Activated T-helper 1 cell treated with anti-CD3 and anti-CD28 coated beads, Interleukin-2, amount 50 U/mL, for 16 hours (primary cell): ENCODE results near the gene GNL3.

ENCODE experiments used
- DNase-seq, 2 donors: peaks; one replicate each; pipeline ENCODE4 v3.0.0-alpha.2; 2020; ENCODE audit warnings: low read depth in 1 of 2, low spot score in 1 of 2

GNL3 gene

DNA sequence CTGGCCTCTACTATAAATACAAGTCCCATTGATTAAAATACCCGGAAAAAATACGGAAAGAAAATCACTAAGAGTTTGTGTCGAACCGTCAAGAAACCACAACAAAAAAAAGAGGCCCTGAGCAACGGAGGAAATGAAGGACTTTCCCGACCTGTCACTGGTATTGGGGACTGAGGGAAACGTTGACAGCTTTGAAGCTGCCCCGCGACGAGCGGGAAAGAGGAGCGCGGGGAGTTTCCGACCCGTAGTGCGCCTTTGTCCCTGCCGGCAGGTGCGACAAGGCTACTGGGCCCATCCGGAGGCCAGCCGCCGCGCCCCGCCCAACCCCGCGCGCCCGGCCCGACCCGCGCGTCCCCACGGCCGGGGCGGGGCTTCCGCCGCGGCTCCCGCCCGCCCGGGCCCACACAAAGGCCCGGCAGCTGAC is 535 bp upstream of the GNL3 start:
- DNase-seq, result peak; percentile 36 to 72

DNA sequence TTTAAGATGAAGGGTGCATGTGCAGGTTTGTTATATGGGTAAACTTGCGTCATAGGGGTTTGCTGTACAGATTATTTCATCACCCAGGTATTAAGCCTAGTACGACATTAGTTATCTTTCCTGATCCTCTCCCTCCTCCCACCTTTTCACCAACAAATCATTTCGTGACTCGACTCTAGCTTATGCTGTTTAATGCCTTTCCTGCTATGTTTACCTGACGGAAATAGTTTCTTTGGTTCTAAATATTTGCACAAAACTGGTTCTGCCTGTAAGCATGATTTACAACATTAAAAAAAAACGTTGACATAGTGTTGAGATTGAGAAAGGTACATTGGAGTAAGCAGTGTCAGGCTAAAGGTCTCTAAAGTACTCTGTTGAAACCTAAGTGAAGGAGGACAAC is 2.4 kb downstream of the GNL3 start:
- no peak for DNase-seq

DNA sequence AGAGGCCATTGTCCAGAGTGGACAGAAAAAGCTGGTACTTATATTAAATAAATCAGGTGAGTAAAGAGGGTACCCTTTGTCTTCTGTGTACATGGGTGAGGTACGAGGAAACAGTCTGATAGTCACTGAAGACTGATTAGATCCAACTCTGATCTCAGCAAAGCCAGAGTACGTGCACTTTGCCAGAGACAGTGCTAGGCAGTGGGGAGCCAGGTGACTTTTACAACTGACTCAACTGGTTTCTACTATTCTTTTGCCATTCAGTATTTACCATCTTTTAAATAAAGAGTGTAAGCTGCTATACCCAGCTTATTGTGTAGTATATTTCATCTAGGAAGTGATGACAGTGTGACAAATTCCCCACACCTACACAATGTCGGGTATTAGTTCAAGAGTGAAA is 3.3 kb downstream of the GNL3 start:
- DNase-seq, result no peak

DNA sequence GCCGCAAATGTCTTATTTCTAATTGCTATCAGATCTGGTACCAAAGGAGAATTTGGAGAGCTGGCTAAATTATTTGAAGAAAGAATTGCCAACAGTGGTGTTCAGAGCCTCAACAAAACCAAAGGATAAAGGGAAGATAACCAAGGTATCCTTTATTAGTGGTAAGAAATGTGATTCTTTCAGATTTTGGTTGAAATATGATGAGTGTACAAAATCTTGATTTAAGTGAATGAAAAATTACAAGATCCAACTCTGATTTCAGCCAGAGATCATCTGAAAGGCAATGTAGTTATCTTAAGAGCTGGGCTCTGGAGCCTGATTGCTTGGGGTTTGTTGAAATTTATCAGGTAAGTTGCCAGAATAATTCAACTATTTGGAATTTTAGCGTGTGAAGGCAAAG is 4.7 kb downstream of the GNL3 start:
- no peak for DNase-seq

DNA sequence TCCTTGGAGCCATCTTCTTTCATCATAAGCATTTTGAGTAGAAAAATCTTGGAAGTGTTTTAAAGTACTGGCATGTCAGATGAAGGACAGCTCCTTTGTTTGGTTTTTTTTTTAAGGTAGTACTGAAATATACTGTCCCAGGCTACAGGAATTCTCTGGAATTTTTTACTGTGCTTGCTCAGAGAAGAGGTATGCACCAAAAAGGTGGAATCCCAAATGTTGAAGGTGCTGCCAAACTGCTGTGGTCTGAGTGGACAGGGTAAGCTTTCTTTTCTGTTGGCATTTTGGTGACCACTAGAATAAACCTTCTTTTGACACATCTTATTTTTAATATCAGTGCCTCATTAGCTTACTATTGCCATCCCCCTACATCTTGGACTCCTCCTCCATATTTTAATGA is 7.2 kb downstream of the GNL3 start:
- DNase-seq, result no peak

DNA sequence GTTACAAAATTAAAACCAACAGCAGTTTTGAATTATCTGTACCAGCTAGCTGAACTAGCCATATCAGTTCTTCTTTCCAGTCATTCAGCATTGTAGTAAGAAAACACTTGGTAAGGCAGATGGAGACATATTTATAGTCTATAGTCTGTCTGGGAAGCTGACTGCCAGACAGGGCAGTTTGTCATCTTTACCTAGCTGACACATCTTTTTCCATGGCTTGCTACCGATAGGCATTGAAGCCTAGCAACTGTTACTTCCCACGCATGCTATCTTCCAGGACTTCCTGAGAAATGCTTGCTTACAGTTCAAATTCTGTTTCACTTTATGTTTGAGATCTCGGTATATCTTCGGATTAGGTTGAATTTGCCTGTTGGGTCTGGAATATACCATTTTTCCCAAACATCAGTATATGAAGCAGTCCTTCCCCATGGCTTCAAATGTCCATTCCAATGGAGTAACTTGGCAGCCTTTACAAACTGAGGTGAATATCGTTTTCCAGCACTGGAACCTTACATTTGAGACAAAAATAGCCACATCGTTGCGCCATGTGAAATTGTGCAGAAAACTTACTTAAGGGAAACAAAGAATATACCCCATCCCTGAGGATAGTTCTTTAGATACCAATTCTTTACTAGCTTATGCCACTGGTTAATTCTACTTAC is 8.8 kb downstream of the GNL3 start:
- DNase-seq, result no peak

DNA sequence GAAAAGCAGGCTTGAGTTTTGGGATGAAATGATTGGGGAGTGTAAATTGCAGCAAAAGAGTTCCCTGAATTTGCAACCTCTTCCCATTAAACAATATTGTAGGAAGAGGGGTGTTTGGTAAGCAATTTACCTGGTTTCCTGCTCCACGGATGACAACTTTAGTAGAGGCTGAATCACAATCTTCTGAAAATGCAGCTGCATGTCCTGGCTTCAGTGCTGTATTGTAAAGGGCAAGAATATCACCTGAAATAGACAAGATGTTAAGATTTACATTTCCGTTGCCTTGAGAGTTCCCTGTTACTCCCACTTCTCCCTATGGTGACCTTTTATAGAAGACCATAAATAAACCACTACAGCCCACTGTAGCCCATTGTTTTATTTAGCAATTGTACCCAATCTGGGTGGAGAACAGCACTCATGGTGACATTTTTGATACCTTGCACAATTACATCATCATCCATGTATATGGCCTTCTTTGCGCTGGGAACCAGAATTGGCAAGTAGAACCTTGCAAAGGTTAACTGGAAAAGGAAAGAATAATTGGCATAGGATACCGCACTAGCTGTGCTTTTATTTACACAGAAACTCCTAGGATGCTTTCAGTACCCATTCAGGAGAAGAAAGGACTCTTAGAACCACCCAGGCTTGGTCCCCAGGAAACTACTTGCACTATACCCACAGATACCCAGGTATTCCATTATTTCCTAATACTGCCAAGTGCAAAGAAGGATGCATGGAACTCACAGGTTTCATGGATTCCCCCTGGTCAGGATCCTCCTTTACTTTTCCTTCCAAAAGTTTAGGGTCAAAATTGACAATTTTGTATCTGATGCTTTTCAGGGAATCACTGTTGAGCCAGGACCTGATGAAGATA is 10.2 kb downstream of the GNL3 start:
- DNase-seq, result no peak

DNA sequence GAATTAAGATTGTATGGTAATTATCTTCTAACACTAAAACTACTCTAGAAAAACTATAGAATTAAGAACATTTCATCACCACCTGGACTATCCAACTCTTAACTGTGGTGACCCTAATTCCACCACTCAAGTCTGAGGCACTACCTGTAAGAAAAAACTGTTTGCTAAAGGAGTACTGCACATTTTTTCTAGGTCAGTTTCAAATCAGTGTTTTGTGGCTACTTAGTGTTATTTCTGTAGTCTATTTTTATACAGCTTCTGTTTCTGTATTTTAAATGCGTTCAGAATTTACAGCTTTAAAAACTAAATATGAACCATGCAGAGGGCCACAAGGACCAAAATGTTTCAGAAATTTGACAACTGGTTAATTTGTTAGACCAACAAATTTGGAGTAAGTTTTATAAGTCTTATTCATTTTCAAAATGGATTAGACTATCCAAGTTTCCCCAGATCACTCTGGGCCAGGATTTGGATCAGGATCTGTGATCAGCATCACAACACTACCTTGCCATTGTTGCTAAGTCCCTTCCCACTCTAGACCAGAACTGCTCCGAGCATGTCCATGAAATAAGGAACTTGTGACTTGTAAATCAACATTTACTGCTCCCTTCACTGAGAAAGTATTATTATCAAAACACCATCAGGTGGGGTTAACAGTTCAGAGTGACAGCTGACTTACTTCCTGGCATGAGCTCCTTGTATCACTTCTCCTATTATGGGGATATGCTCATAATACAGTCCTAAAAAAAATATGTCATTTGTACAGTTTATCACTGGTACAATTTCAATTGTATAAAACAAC is 11.2 kb downstream of the GNL3 start:
- DNase-seq, result no peak

DNA sequence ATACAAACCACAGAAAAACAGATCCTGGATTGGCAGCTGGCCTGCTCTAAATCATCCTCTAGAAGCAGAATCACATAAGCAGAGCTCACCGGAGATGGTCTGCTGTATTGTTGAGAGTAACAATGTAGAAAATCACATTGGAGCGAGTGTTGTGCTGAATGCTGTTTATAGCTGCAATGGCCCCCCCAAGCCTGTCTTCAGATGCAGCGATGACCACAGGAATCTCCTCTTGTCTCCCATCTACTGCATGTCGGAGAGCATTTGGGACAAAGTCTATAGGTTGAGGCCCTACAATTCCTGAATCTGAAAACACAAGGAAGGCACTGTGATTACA is 11.8 kb downstream of the GNL3 start:
- DNase-seq, result no peak

DNA sequence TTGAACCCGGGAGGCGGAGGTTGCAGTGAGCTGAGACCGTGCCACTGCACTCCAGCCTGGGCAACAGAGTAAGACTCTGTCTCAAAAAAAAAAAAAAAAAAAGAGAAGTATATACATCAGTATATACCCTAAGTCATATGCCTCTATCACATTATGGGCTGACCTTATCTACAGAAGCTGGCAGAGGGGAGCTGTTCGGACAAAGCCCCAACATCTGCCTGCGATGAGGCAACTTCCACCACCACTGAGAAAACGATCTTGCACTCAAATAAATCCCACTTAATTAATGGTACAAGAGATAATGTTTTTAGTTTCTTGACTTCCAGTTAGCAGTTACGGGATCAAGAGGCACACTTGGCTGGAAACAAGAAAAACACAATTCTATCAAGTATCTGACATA is 17.5 kb downstream of the GNL3 start:
- DNase-seq, result no peak

DNA sequence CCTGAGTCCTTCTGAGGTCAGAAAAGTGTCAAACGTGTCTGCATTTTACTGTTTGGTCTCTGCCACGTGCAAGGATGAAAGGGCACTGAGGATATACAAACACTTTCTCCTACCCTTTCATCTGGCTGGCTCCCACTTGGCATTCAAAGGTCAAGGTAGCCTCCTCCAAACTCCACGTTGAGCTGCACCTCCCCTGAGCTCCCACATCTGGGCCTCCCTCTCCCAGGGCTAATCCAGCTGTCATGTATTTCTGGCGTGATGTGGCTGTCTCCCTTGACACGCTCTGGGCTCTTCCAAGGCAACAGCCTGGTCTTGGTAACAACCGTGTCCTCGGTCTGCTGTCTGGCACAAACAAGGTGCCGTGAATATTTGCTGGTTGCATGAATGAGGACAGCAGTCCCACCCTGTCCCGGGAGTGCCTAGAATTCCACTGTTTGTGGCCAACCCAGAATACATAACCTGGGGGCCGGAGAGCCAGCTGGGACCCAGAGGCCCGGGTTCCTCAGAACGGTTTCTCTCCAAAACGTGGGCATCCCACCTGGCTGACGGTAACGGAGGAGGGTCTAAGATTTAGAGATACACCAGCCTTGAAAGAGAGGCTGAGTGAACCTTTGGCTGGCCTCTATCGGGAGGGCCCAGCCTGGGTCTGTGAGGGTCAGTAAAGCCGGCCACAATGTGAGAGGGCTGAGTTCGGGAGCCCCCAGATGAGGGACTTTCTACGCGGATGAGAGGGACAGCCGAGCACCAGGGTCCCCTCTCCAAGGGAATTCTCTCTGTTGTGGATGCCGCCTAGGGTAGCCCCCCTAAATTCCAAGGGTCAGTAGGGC is 19.0 kb downstream of the GNL3 start:
- no peak for DNase-seq

DNA sequence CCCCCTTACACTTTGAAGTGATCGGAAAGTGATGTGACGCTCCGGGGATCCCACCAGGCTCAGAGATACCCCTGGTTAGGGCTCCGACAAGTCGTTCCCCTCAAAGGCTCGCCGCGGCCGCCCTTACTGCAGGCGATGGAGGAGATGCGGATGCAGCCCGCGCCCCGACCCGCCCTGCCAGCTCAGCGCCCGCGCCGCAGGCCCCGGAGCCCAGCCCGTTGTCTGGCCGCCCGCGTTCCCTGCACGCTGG is 19.5 kb downstream of the GNL3 start:
- no peak for DNase-seq

DNA sequence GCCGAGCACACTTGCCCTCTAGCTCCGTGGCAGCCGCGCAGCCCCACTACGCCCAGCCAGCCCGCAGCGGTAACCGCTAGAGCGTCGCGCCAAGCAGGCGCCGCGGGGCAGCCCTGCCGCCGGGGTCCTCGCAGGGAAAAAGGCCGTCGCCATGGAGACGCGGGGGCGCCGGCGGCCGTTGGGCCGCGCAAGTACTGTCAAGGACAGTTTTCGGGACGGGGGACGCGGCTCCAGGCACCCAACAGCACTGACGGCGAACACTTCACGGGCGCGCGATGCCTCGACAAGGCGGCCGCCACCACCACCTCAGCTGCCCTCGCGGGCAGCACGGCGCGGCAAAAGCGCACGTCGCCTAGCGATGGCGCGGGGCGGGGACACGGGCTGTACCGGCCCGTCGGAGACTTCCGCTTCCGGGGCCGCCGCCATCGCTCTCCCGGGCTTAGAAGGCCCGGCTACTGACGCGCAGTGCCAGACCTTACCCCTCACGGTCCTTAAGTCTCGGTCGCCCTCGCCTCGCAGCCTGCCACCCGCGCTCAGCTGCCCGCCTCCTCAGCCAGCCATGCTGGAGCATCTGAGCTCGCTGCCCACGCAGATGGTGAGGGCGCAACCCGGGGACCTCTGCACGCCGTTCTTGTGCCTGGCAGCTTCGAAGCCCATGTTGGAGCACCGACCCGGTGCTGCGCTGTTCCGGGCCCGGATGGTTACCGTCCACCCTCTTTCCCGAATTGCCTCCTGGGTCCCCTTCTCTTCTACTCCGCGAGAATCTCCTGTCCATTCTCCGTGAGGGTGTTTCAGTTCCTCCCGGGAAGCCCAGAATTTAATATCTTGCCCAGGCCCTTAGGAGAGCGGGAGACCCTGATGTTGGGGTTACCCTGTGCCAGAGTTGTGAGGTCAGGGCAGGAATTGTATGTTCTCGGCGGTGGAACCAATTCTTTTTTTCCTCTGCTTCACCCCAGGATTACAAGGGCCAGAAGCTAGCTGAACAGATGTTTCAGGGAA is 20.2 kb downstream of the GNL3 start, which contains the start of the genes GLT8D1 and SPCS1:
GLT8D1 (minus strand) TSS at position 104 of the 999 bp plus-strand sequence. CDS start 5,331 bp downstream, outside the sequence.
SPCS1 (plus strand) TSS at position 419 of the 999 bp plus-strand sequence; CDS start at position 560, 141 bp downstream.
- DNase-seq, result peak; percentile 65 to 74

DNA sequence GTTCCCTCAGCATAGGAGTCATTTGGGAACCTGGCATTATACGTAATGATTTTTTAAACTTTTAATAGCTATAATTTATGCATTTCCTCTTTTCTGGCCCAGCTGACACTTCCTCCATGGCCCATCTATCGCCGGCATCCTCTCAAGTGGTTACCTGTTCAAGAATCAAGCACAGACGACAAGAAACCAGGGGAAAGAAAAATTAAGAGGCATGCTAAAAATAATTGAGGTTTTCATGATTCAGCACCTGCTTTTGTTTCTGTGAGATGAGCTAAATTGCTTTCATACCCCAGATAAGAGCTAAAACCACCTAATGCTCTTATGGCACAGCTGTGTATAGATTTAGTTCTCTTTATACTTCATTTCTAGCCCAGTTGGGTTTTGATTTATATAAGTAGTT is 21.8 kb downstream of the GNL3 start:
- DNase-seq, result no peak

DNA sequence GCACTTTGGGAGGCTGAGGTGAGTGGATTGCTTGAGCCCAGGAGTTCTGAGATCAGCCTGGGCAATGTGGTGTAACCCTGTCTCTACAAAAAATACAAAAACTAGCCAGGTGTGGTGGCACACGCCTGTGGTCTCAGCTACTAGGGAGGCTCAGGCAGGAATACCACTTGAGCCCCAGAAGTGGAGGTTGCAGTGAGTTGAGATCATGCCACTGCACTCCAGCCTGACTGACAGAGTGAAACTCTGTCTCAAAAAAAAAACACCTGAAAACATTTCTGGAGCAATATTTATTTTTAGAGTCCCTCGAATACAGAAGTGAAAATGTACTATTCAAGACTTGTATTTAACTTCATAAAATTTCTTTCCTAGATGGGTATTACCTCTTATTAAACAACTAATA is 24.7 kb downstream of the GNL3 start:
- DNase-seq, result no peak

DNA sequence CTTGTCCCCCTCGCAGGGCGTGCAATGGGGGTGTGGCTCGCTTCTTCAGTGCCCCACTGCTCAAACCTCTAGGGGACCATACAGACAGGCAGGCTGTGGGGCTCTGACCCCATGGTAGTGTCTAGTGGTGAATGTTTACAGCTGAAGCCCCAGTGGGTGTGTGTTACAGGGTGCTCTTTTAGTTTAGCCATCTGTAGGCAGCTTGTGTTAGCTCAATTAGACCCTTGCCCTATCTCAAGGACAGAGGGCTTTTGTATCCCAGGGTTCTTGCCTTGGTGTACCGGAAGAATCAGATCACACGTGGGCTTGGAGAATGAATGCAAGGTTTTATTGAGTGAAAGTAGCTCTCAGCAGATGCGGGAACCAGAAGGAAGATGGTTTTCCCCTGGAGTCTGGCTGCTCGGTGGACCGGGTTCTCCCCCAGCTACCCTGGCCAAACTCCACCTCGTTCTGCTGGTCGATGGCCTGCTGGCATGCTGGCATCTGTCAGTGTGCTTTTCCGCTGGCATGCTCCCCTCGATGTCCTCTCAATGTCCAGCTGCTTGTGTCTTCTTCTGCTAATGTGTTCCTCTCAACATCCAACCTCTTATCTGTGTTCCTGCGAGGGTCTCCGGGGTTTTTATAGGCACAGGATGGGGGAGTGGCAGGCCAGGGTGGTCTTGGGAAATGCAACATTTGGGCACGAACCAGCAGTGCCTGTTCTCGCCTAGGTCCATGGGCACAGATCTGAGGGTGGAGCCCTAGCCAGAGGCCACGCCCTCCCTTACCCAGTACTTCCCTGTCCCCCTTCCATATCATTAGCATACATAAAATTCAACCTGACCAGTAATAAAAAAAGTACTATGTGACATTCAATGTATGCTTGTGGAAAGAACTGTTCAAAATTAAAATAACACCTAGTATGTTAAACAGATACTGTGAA is 26.7 kb downstream of the GNL3 start:
- DNase-seq, result no peak

DNA sequence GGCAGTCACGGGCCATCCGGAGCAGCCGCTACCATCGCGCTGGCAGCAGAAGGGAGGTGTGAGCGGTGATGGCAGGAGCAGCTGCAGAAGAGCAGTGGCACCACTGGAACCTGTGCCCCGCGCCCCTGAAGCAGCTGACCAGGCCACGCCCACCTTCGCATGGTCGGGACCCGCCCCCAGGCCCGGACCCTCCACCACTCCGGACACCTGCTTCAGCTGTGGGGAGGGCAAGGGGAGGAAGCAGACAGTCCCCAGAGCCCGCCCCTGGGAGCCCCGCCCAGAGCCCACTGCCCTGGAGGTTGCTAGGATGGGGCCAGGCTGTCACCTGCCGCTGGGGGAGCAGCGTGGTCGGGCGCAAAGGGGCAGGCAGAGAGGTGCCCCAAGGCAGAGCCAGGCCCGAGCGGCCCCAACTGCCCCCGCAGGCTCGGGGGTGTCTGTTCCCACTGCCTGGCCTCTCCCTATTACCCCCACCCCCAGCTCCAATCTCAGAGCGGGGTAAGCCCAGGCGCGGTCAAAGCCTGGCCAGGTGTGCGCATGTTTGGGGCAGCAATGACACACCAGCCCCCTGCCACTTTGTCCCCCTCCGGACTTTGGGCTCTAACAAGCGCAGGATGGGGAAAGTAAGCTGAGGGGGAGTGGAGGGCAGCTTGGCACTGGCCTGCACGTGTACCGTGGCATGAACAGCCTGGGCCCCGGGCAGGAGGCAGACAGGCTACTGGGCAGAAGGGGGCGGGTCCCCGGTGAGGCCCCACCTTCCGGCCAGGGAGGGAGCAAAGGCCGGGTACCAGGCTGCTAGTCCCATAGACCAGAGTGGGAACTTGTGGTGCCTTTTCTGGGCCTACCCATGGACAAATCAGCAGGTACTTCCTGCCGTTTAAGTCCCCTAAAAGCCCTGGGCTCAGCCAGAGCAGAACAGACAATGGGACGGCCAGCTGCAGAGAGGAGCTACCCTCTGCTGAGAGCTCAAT is 28.8 kb downstream of the GNL3 start:
- no peak for DNase-seq
